HK-2 (cell line): ENCODE data around the gene EFHD2.
"Not testable (repeated sequence)": the region's sequence is repeated elsewhere in the genome, so short reads cannot be mapped to it uniquely, and the experiment has no call there.

Source experiments
- DNase-seq: peaks from one replicate; pipeline ENCODE4 v3.0.0-alpha.2; 2018; ENCODE audit not compliant: unreplicated experiment

EFHD2 gene

DNA sequence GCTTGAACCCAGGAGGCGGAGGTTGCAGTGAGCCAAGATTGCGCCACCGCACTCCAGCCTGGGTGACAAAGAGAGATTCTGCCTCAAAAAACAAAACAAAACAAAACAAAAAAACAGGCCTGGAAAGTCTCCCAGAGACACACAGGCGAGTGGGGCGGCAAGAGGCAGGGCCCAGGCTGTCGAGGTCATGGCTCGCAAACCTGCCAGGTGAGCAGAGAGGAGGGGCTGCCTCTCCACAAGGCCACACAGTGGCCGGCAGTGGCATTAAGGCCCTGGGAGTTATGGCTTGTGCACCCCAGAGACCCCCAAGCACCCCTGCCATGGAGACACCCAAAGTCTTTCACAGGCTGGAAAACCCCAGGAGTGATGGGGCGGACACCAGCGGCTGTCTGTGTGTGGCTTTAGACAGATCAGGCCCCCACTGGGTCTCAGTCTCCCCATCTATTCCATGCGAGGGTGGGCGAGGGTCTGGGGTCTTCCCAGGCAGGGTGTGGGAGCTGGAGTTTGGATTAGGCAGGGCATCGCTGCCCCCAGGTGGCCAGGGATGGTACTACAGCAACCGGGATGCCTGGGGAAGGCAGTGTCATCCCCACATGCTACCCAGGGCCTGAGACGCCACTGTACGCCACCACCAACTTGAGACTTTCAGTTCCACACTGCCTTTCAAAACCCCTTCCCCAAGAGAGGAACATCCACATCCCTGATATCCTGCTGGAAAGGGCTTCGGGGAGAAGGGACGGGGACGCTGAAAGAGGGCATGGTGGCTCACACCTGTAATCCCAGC, 21.3 kb downstream of the EFHD2 start:
- peak; percentile 77 for DNase-seq

- DNase-seq = no peak
Measured at GRCh38 chr1:15431571-15431948, 21.9 kb downstream of the EFHD2 start.

- DNase-seq = no peak
Measured at GRCh38 chr1:15432324-15432723, 22.6 kb downstream of the EFHD2 start.

DNA sequence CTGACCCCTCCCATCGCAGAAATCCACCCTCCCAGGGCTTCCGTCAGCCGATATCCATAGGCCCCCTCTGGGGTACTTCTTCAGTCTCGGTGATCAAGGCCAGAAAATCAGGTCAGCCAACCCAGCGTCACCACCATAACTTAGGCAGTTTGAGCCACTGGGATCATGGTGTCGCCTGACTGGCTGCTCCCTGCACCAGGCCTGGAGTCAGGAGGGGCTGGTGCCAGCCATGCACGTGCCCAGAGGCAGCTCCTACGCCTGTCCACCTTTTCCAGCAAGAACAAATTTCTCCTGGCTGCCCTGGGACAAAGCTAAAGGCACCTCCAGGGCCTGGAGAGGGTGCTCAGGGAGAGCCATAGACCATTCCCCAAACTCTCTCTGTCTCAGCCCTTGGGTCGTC, 23.8 kb downstream of the EFHD2 start:
- no peak for DNase-seq

DNA sequence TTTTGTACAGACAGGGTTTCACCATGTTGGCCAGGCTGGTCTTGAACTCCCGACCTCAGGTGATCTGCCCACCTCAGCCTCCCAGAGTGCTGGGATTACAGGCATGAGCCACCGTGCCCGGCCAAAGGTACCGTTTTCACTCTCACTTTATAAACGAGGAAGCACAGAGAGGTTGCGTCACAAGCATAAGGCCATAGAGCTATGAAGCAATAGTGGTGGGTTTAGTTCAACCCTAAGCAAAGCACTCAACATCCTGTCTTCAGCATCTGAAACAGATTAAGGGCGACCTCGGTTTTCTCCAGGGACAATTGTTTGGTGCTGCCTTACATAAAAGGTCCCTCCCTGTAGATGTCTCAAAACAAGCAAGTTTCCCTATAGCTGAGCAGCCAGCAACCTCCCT, 25.1 kb downstream of the EFHD2 start:
- not testable (repeated sequence) for DNase-seq

DNA sequence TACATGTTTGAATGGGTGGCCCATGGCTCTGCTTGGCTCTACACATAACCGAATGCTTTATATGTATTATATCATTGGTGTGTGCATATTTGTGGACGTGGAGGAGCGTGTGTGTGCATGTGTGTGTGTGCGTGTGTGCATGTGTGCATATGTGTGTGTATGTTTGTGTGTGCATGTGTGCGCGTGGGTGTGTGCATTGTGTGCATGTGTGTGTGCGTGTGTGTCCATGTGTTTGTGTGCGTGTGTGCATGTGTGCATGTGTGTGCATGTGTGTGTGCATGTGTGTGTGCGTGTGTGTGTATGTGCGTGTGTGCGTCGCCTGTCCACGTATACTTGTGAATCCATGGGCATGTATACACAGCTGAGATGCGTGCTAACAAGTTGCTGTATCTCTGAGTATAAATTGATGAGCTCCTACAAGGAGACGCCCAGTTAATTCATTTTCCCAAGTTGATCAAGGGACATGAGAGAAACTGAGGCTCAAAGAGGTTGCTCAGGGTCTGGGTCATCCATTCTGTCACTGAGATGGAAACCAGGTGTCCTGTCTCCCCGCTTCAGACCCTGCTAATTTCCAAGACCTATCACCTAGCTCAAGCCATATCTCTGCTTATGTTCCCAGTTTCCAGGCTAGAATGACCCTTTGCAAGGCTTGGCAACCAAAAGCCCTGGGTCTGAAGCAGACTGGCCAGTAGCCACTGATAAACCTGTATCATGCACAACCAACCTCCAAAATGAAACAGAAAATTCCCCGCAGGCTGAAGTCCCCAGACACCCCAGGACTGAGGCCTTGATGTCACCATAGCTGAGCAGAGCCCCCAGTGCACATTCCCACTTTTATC, 25.8 kb downstream of the EFHD2 start:
- no peak for DNase-seq

- no peak for DNase-seq
Measured at GRCh38 chr1:15436881-15437442, 27.3 kb downstream of the EFHD2 start.

- no peak for DNase-seq
Measured at GRCh38 chr1:15439325-15439724, 29.6 kb downstream of the EFHD2 start.

DNA sequence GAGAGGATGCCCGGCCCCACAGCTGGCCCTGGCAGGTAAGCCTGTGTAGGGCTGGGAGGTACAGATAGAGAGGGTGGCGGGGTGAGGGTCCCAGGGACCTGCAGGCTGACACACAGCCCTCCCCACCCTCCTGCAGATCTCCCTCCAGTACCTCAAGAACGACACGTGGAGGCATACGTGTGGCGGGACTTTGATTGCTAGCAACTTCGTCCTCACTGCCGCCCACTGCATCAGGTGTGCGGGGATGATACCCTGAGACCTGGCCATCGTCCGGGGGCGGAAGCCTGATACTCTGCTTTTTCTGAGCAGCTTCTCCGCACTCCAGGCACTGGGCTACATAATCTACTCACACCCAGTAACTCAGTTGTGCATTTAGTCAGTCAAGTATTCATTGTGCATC, 30.7 kb downstream of the EFHD2 start:
- no peak for DNase-seq

GRCh38 chr1:15441247-15441646, 31.6 kb downstream of the EFHD2 start:
- no peak for DNase-seq

DNA sequence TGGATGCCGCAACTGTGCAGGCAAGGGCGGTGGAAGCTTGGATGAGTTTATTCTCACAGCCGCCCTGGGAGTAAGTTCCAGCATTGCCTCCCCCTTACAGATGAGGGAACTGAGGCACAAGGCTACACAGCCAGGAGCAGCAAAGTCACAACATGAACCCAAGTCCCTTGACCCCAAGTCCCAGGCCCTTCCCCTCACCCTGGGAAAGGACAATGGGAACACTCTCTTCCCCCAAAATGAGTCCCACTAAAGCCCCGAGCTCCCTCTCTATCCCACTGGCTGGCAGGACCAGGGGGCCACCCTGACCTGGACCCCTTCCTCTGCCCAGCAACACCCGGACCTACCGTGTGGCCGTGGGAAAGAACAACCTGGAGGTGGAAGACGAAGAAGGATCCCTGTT, 32.4 kb downstream of the EFHD2 start:
- no peak for DNase-seq

GRCh38 chr1:15442759-15443158, 33.1 kb downstream of the EFHD2 start:
- DNase-seq = no peak

DNA sequence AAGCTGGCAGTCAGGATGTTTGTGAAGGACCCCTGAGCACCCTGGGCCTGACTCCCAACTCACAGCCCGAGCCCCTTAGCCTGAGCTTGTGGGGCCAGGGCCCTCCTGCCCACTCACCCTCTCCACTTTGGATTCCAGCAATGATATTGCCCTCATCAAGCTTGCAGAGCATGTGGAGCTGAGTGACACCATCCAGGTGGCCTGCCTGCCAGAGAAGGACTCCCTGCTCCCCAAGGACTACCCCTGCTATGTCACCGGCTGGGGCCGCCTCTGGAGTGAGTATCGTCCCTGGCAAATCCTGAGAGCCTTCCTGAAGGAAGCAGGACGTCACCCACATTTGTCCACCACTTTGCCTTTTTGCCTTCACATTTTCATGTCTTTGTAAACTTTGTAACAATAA, 33.6 kb downstream of the EFHD2 start:
- DNase-seq = no peak

DNA sequence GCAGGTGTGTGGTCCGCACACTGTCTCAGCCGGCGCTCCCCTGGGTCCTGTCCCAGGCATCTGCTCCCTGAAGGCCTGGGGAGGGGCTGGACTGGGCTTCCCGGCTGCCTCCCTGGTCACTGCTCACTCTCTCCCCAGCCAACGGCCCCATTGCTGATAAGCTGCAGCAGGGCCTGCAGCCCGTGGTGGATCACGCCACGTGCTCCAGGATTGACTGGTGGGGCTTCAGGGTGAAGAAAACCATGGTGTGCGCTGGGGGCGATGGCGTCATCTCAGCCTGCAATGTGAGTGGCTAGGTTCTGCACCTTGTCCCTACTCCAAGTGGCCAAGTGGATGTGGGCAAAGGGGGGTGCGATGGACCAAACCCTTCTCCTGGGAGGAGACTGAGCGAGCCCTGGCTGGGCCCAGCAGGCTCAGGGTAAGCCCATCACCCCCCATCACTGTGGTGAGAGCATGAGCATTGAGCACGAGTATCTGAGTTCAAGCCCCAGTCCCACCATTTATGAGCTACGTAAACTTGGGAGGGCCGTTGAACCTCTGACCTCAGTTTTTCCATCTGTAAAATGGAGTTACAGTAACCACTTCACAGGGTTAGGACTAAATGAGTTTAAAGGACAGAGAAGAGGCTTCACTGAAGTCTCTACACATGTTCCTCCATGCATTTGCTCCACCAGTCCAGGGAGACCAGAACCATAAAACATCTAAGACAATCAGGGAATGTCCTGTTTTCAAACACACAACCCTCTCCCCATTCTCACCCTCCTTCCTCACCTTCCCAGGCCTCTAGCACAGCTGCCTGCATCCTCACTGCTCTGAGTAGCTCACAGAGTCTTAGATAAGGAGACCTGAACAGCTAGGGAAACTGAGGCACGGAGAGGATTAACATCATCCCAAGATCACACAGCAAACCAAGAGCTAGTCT, 35.0 kb downstream of the EFHD2 start:
- no peak for DNase-seq

GRCh38 chr1:15445390-15446122, 35.9 kb downstream of the EFHD2 start:
- no peak for DNase-seq

DNA sequence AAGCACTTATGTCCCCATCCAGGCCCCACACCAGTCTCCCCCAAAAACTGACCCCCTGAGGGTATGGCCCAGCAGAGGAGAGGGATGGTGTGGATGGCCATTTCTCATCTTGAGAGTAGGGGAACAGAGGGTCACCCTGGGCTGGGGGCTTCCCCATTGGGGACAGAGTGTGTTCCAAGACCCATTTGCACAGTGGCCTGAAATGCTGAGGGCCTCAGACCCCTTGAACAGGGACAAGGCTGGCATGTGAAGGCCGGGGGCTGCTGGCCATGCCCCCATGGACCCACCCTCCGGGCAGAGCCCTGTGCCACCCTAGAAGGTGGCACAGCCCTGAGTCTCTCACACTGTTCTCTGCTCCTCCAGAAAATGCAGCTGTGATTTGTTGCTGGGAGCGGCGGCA, 36.5 kb downstream of the EFHD2 start:
- no peak for DNase-seq

DNA sequence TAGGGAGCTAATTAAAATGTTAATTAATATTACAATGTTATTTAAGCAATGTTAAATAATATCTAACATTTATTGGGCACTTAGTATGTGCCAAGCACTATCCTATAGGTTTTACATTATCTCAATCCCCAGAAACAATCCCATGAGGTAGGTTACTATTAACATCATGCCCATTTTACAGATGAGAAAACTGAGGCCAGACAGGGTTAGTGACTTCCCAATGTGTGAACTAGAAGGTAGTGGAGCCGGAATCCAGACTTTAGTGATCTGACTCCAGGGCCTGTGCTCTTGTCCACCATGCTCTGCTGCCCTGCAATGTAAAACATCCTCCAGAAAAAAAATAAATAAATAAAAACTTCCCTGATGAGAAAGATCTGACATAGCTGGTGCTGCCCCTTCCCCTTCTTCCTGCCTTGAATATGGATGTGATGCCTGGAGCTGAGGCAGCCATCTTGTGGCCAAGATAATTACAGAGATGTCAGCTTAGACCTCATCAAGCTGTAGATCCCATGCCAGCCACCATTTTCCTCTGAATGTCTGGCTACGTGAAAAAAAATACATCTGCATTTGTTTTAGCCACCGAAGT, 39.3 kb downstream of the EFHD2 start:
- DNase-seq = no peak

- no peak for DNase-seq
Measured at GRCh38 chr1:15449567-15449966, 39.9 kb downstream of the EFHD2 start.

DNA sequence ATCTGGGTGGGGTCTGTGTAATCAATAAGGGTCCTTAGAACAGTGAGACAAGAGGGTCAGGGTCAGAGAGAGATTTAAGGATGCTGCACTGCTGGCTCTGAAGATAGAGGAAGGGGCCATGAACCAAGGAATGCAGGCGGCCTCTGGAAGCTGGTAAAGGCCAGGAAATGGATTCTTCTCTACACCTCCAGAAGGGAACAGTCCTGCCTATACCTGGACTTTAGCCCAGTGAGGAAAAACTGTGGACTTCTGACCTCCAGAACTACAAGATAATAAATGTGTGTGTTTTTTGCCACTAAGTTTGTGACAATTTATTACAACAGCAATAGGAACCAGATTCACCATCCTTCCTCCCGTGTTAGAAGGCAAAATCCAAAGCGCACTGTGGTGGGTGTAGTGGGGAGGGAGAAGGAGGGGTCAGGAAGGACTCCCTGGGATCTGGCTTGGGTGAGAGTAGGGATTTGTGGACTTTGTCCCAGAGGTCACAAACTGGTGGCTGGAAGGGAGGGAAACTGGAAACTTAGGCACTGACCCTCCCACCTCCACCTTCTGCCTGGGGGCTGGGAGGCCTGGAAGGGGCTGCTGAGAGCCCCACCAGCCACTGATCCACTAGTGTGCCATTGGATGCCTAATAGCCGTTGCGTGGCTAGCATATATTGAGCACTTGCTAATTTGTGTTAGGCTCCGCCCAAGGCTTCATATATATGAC, 41.5 kb downstream of the EFHD2 start:
- DNase-seq = no peak

DNA sequence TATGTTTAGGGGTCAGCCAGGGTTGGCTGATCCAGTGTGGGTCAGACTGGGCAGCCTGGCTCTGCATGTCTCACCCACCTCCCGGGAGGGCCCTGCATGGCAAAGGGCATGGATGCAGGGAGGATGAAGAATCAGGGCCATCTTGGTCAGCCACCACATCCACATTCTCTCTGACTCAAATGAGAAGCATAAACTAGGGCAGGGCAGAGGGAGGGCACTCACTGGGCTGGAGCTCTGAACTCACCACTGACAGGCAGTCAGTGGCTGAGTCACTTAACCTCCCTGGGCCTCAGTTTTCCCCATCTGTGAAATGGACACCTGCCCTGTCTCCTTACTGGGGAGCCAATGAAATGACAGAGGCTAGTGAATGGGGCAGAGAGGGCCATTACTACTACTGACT, 42.5 kb downstream of the EFHD2 start:
- DNase-seq = no peak
